ENCODE data around the gene LYZL2. TPM values are rescaled to one million over a fixed set of nuclear protein-coding genes. Genes with fewer than 3 reads are reported as not detected.
"Not testable (repeated sequence)": the region's sequence is repeated elsewhere in the genome, so short reads cannot be mapped to it uniquely, and the experiment has no call there.

The LYZL2 gene
- total RNA-seq, 1 donor from 2014 or later: not detected

- Histone ChIP-seq H3K4me3 (no peak overlapping the region), H3K9me3 (no peaks in the 10 kb centered on the region), H3K4me1 (no peaks in the 10 kb centered on the region), H3K27ac (no peak overlapping the region), H3K36me3 (no peaks in the 10 kb centered on the region), H3K27me3 (ENCODE audit: low read depth) (no peaks in the 10 kb centered on the region)
- DNase-seq (no peak), ATAC-seq (no peak)
- intact Hi-C loops (cut with DNase I): no loop called here
- no peak for TF ChIP-seq CTCF (IDR thresholded peaks at IDR 0.05)
Observed at GRCh38 chr10:30603589-30603988, 26.0 kb downstream of the LYZL2 start.

GRCh38 chr10:30602747-30603146 is 26.8 kb downstream of the LYZL2 start:
- H3K4me1 ChIP-seq: no peaks in the 10 kb centered on the region
- TF ChIP-seq CTCF (IDR thresholded peaks at IDR 0.05): no peak
- no peak overlapping the region for H3K27ac ChIP-seq
- no peak for DNase-seq
- intact Hi-C loops (cut with DNase I): no loop called here
- no peaks in the 10 kb centered on the region for H3K36me3 ChIP-seq
- ATAC-seq: no peak
- no peak overlapping the region for H3K4me3 ChIP-seq
- H3K9me3 ChIP-seq: no peaks in the 10 kb centered on the region
- H3K27me3 ChIP-seq (ENCODE audit: low read depth): no peaks in the 10 kb centered on the region

GRCh38 chr10:30600005-30600404 is 29.5 kb downstream of the LYZL2 start:
- H3K27me3 ChIP-seq (ENCODE audit: low read depth): no peaks in the 10 kb centered on the region
- no peak for DNase-seq
- no peak for TF ChIP-seq CTCF (IDR thresholded peaks at IDR 0.05)
- H3K27ac ChIP-seq: no peak overlapping the region
- H3K4me3 ChIP-seq: no peak overlapping the region
- intact Hi-C loops (cut with DNase I): no loop called here
- no peaks in the 10 kb centered on the region for H3K9me3 ChIP-seq
- no peaks in the 10 kb centered on the region for H3K4me1 ChIP-seq
- H3K36me3 ChIP-seq: no peaks in the 10 kb centered on the region
- ATAC-seq: peak; percentile 33 to 74

DNA sequence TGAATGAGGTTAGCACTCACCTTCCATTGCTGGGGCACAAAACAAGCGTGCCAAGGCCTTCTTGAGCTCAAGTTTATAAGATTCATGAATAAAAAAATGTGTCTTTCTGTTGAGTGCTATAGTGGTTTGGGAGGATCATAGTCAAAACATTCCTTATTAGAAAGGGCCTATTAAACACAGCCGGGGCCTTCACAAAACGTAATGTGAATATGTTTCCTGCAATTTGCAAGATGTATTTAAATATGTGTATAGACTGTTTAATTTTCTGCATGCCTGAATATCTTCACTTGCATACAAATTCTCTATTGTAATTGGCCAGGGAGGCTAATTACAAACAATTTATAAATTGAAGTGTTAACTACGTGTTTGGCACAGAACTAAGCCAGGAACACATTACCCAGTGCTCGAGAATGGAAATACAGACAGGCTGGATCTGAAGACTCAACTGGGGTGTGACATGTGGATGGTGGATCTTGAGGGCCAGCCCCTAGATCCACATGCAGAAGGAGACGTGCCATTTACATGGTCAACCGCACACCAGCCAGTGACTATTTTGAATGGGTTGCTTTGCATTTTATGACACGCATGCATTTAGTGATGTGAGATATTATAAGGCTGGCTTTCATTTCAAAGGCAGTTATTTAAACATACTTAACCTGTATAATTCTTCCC is 31.3 kb downstream of the LYZL2 start:
- no peak overlapping the region for H3K4me3 ChIP-seq
- intact Hi-C loops (cut with DNase I): no loop called here
- ATAC-seq: no peak
- H3K9me3 ChIP-seq: no peaks in the 10 kb centered on the region
- no peaks in the 10 kb centered on the region for H3K4me1 ChIP-seq
- H3K36me3 ChIP-seq: no peaks in the 10 kb centered on the region
- no peaks in the 10 kb centered on the region for H3K27me3 ChIP-seq (ENCODE audit: low read depth)
- no peak overlapping the region for H3K27ac ChIP-seq
- TF ChIP-seq CTCF (IDR thresholded peaks at IDR 0.05): no peak
- no peak for DNase-seq

DNA sequence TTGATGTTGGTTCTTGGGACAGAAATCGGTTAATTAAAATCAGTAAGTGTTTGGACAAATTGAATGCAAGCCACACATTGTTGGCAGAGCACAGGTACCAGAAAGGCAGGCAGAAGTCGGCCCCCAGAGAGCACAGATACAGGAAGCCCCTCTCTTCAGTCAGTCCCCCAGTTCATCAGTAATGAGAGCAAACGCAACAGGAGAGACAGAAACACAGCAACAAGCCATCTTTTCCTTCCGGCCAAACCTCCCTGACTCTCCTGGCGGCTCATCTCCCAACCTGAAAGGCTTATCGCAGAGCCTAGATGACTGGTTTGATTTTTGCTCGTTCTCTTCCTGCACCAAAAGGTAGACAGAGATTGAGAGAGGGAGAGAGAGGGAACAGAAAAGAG is 32.1 kb downstream of the LYZL2 start:
- DNase-seq; H3K4me3 ChIP-seq; ATAC-seq; H3K27me3 ChIP-seq (ENCODE audit: low read depth); H3K9me3 ChIP-seq; H3K27ac ChIP-seq; H3K4me1 ChIP-seq; H3K36me3 ChIP-seq; intact Hi-C loops (cut with DNase I): not testable (repeated sequence)

- H3K4me1 ChIP-seq; H3K4me3 ChIP-seq; DNase-seq; ATAC-seq; H3K27ac ChIP-seq; intact Hi-C loops (cut with DNase I); H3K36me3 ChIP-seq; H3K9me3 ChIP-seq; H3K27me3 ChIP-seq (ENCODE audit: low read depth): not testable (repeated sequence)
Observed at GRCh38 chr10:30596493-30597432, 32.8 kb downstream of the LYZL2 start.
